HepG2 (cell line): ENCODE measurements around the gene SGCD. TPM values are rescaled to one million over a fixed set of nuclear protein-coding genes. Genes with fewer than 3 reads are reported as not detected.

Experiments
- ATAC-seq: fragments of 200-7000 bp; cut with Tn5 transposase; 3 replicates; pipeline ENCODE4 v1.9.1; 2020; ENCODE audit warnings: mild to moderate bottlenecking, moderate library complexity
- BruUV-seq: library from RNA; stranded (reverse); fragments of 400-500 nt; replicated peaks from 2 replicates; lab custom pipeline; 2021; lab: Mats Ljungman, UMichigan
- CTCF ChIA-PET: fragments of 300-600 bp; formaldehyde crosslinking; extraction: SDS; loops from one replicate; lab custom pipeline; 2021; ENCODE audit warnings: low total read pairs, inconsistent platforms, low intra/inter-chr PET ratio; lab: Yijun Ruan, JAX
- POLR2A ChIA-PET: fragments of 350-600 bp; sonication (Branson Sonifier 250); formaldehyde crosslinking; loops from one replicate; lab custom pipeline; 2020; ENCODE audit warnings: antibody characterized with exemption, inconsistent platforms; lab: Yijun Ruan, JAX
- DNase-seq: peaks from one replicate; pipeline ENCODE4 v3.0.0-alpha.2; 2015; ENCODE audit warnings: low spot score
- FAIRE-seq: peaks from 3 replicates; lab custom pipeline; 2011; peaks lifted over from hg19 to GRCh38; lab: Jason Lieb, UNC
- H2AFZ ChIP-seq: one replicate; pipeline ENCODE4 v1.6.1; 2011; ENCODE audit warnings: low read length, inconsistent platforms
- H3K27ac ChIP-seq: fragments of 300-600 bp; 3 replicates; pipeline ENCODE4 v1.8.0; 2011; ENCODE audit warnings: mixed run types, mild to moderate bottlenecking, mixed read lengths, low read length, inconsistent platforms; ENCODE audit not compliant: insufficient read depth; ENCODE audit errors: extremely low read length
- H3K27me3 ChIP-seq, 2 experiments: fragments of 200-600 bp in 1 of 2; 2 replicates in 1 of 2; 3 replicates in 1 of 2; pipeline versions ENCODE4 v1.6.0 to v1.8.0; 2011; ENCODE audit warnings: low read length in 2 of 2, mild to moderate bottlenecking in 2 of 2, moderate library complexity in 2 of 2, inconsistent platforms in 1 of 2; ENCODE audit not compliant: insufficient read depth in 2 of 2, control insufficient read depth in 1 of 2
- H3K36me3 ChIP-seq, 2 experiments: fragments of 200-600 bp in 1 of 2; replicated peaks in 1 of 2; 2 replicates in 1 of 2; 3 replicates in 1 of 2; pipeline versions ENCODE4 v1.5.1 to v1.8.0; 2011; ENCODE audit warnings: low read length in 2 of 2, inconsistent platforms in 1 of 2; ENCODE audit not compliant: insufficient read depth in 2 of 2, control insufficient read depth in 1 of 2
- H3K4me1 ChIP-seq: 2 replicates; pipeline ENCODE4 v1.5.1; 2012; ENCODE audit warnings: low read length, inconsistent platforms; ENCODE audit not compliant: insufficient read depth
- H3K4me2 ChIP-seq: 2 replicates; pipeline ENCODE4 v1.6.0; 2011; ENCODE audit warnings: low read depth, low read length, inconsistent platforms
- H3K4me3 ChIP-seq, 3 experiments: fragments of 200-600 bp in 1 of 3; sonication (generic), shearing (Covaris generic) in 1 of 3; replicated peaks in 1 of 3; 2 replicates each; pipeline ENCODE4 v1.5.1; 2011 to 2016; ENCODE audit warnings: low read length in 3 of 3, inconsistent platforms in 2 of 3, low read depth in 2 of 3, mild to moderate bottlenecking in 2 of 3, control low read depth in 1 of 3, mixed read lengths in 1 of 3; ENCODE audit not compliant: insufficient read depth in 1 of 3
- H3K79me2 ChIP-seq: one replicate; pipeline ENCODE4 v1.6.1; 2011; ENCODE audit warnings: low read length, inconsistent platforms; ENCODE audit not compliant: insufficient read depth
- H3K9ac ChIP-seq: 2 replicates; pipeline ENCODE4 v1.6.0; 2011; ENCODE audit warnings: mild to moderate bottlenecking, low read depth, low read length, inconsistent platforms; ENCODE audit not compliant: insufficient read depth
- H3K9me3 ChIP-seq: 2 replicates; pipeline ENCODE4 v1.5.1; 2012; ENCODE audit warnings: mild to moderate bottlenecking, low read length
- H4K20me1 ChIP-seq: 2 replicates; pipeline ENCODE4 v1.6.0; 2011; ENCODE audit warnings: inconsistent platforms, mild to moderate bottlenecking, low read length, moderate library complexity; ENCODE audit not compliant: insufficient read depth
- CBFB ChIP-seq: sonication (generic); formaldehyde crosslinking; IDR thresholded peaks from 2 replicates; pipeline ENCODE4 v1.4.0; 2020; ENCODE audit warnings: missing genetic modification reagents
- CERS6 ChIP-seq: sonication (generic); formaldehyde crosslinking; IDR thresholded peaks from 2 replicates; pipeline ENCODE4 v1.5.0; 2020; ENCODE audit warnings: missing genetic modification reagents
- EZH2 ChIP-seq: conservative IDR thresholded peaks from 2 replicates; pipeline ENCODE4 v1.6.1; 2012; ENCODE audit warnings: mild to moderate bottlenecking, low read depth, low read length, moderate library complexity
- KAT8 ChIP-seq: IDR thresholded peaks from 2 replicates; pipeline ENCODE4 v1.6.1; 2016; ENCODE audit warnings: missing genetic modification reagents, missing compliant biosample characterization
- MAFF ChIP-seq: IDR thresholded peaks from 2 replicates; pipeline ENCODE4 v1.6.1; 2011; ENCODE audit warnings: low read depth, low read length, improper control_type of control experiment
- MAFK ChIP-seq, 2 experiments: IDR thresholded peaks in 1 of 2; conservative IDR thresholded peaks in 1 of 2; 2 replicates each; pipeline ENCODE4 v1.6.1; 2011; ENCODE audit warnings: improper control_type of control experiment in 2 of 2, low read length in 2 of 2
- MED8 ChIP-seq: sonication (generic); formaldehyde crosslinking; IDR thresholded peaks from 2 replicates; pipeline ENCODE4 v1.8.1; 2023; ENCODE audit warnings: mild to moderate bottlenecking, missing genetic modification reagents; ENCODE audit not compliant: insufficient replicate concordance
- NFIC ChIP-seq: IDR thresholded peaks from 2 replicates; pipeline ENCODE4 v1.6.1; 2012; ENCODE audit warnings: mild to moderate bottlenecking, low read length, inconsistent platforms
- PHF5A ChIP-seq: IDR thresholded peaks from one replicate; pipeline ENCODE4 v1.6.1; 2018; ENCODE audit warnings: low read depth, missing genetic modification reagents; ENCODE audit not compliant: unreplicated experiment
- ZNF337 ChIP-seq: sonication (generic); formaldehyde crosslinking; IDR thresholded peaks from 2 replicates; pipeline ENCODE4 v1.5.1; 2020; ENCODE audit warnings: missing genetic modification reagents, low read depth, mild to moderate bottlenecking, borderline replicate concordance
- WGBS: methylation state at CpG from one replicate; pipeline ENCODE4 v1.1.6; 2017; ENCODE audit warnings: low lambda C conversion rate; 5-methylcytosine and 5-hydroxymethylcytosine counted together
- in situ Hi-C: cut with HindIII; loops from 2 replicates; pipeline ENCODE4 v1.10.0; 2017; ENCODE audit warnings: low pct_unique_long_range_greater_than_20kb; ENCODE audit not compliant: extremely low pct_ligation_motif_present
- intact Hi-C: fragments of 100-400 bp; cut with micrococcal nuclease; formaldehyde crosslinking; loops from one replicate; pipeline ENCODE4 v1.10.0; 2022; ENCODE audit not compliant: unreplicated experiment
- polyA plus RNA-seq, 8 experiments: library from polyadenylated mRNA; depleted of rRNA in 3 of 8; stranded (reverse) in 7 of 8; unstranded in 1 of 8; fragments of >200 nt; fragmentation: Illumina TruSeq in 4 of 8; extraction: Trizol in 4 of 8; gene quantifications; 2 replicates each; pipeline versions ENCODE4 v1.2.1 to v1.2.3, GENCODE V29; 2011 to 2016; ENCODE audit warnings: low read depth in 4 of 8, missing spikeins in 1 of 8, mixed read lengths in 1 of 8; ENCODE audit not compliant: insufficient read depth in 1 of 8
- total RNA-seq, 5 experiments: library from RNA; depleted of rRNA; stranded (reverse); fragments of >200 nt; fragmentation: Illumina TruSeq; extraction: Trizol; gene quantifications; 2 replicates each; pipeline ENCODE4 v1.2.3, GENCODE V29; 2016; ENCODE audit warnings: low read depth in 1 of 5

SGCD gene
- total and polyA plus RNA-seq, 2 of the 13 experiments (the other 11 are each of a cell fraction or from before 2014, with no cell fraction given) = not detected

DNA sequence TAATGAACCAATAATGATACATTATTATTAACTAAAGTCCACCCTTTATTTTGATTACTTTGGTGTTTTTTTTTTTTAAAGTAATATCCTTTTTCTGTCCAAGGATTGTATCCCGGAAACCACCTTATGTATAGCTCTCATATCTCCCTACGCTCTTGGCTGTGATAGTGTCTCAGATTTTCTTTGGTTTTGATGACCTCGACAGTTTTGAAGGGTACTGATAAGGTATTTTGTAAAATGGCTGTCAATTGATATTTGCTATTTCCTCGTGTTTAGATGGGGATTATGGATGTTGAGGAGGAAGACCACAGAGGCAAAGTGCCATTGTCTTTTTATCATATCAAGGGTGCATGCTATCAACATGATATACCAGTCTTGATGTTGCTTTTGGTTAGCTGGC, 259.0 kb downstream of the SGCD start:
- 29% methylated on average over 4 of the region's 4 CpGs for WGBS
- in situ Hi-C loops (no loop called here), intact Hi-C loops (no loop called here)
- TF ChIP-seq MAFK (conservative IDR thresholded peaks at IDR 0.05 in 1 of 2, IDR thresholded peaks at IDR 0.05 in 1 of 2; ENCODE audit: low read length in 2 of 2) (peak; percentile 78 to 87), KAT8 (CRISPR knock-in tag) (no peak), MED8 (CRISPR knock-in tag) (no peak), PHF5A (no peak), MAFF (peak; percentile 74)
- ATAC-seq = no peak
- Histone ChIP-seq H2AFZ (no peak overlapping the region), H3K4me1 (no peaks in the 10 kb centered on the region), H3K4me3 (no peak overlapping the region), H3K79me2 (no peaks in the 10 kb centered on the region), H3K27ac (no peak overlapping the region), H3K27me3 (no peaks in the 10 kb centered on the region), H3K4me2 (no peak overlapping the region), H3K9me3 (no peaks in the 10 kb centered on the region), H3K9ac (no peak overlapping the region), H4K20me1 (no peaks in the 10 kb centered on the region), H3K36me3 (no peaks in the 10 kb centered on the region)
- ChIA-PET CTCF (no interaction called here), POLR2A (no interaction called here)
- no peak for DNase-seq
- no peak for FAIRE-seq
- no TSS peak for BruUV-seq

DNA sequence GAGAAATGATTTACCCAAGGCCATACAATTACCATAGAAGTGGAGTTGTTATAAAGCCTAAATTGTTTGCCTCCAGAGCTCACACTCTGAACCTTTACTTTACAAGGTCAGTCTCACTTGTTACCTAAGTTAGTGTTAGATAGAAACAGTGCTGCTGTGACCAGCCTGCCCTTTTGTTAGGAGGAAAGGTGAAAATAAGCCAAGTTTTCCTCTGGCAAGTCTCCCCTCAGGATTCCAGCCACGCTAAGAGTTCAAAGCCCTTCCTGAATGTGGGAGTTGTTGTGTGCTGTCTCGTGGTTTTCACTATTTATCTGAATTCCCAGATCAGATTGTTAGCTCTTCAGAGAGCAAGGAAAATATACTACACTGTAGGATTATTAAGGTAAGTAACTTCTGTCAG, 260.0 kb downstream of the SGCD start:
- BruUV-seq = no TSS peak

More for the DNA sequence above, 260.0 kb downstream of the SGCD start:
- DNase-seq (no peak), FAIRE-seq (no peak), ATAC-seq (no peak)
- no peaks in the 10 kb centered on the region for H3K36me3 ChIP-seq
- H3K4me3 ChIP-seq = no peak overlapping the region
- POLR2A ChIA-PET = no interaction called here
- no peak overlapping the region for H3K9ac ChIP-seq
- no peaks in the 10 kb centered on the region for H3K79me2 ChIP-seq
- H3K9me3 ChIP-seq = no peaks in the 10 kb centered on the region
- H4K20me1 ChIP-seq = no peaks in the 10 kb centered on the region
- no peaks in the 10 kb centered on the region for H3K4me1 ChIP-seq
- CTCF ChIA-PET = no interaction called here
- no peak overlapping the region for H3K4me2 ChIP-seq
- in situ Hi-C loops (no loop called here), intact Hi-C loops (no loop called here)
- no peak overlapping the region for H2AFZ ChIP-seq
- H3K27ac ChIP-seq = no peak overlapping the region
- WGBS = 5% methylated on average over 2 of the region's 2 CpGs
- H3K27me3 ChIP-seq = no peaks in the 10 kb centered on the region
- no peak for TF ChIP-seq CBFB (CRISPR knock-in tag)
- TF ChIP-seq ZNF337 (CRISPR knock-in tag) = no peak
- no peak for TF ChIP-seq CERS6 (CRISPR knock-in tag)
- TF ChIP-seq NFIC = no peak
- no peak for TF ChIP-seq EZH2
